GM12875 (cell line): ENCODE results near the gene XRCC4.

Experiments used
- H3K4me3 ChIP-seq: one replicate; pipeline ENCODE4 v1.5.1; 2011; ENCODE audit warnings: low read depth, low read length, control low read depth
- TF ChIP-seq, protein P1 (sequence below): IDR thresholded peaks from 2 replicates; pipeline ENCODE4 v1.5.1; 2011; ENCODE audit warnings: low read depth, mild to moderate bottlenecking, control low read depth, inconsistent platforms, low read length, moderate library complexity, borderline replicate concordance; ENCODE audit not compliant: insufficient read depth

XRCC4 gene

DNA sequence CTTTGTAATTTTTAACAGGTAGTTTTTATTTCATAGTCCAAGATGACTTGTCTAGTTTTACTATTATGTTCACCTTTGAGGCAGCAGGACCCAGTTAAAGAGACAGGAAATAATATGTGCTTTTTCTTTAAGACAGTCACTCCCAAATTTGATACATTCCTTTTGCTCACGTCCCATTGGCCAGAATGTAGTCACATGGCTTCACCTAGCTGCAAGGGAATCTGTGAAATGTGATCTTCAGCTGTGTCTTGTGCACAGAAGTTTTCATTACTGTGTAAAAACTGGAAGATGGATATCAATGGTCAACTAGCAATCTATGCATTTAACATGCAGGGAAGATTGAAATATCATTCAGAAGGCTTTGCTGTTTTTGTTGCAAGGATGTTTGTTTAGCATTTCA lies 41.1 kb downstream of the XRCC4 start:
- no peak overlapping the region for H3K4me3 ChIP-seq
- TF ChIP-seq, protein P1, sequence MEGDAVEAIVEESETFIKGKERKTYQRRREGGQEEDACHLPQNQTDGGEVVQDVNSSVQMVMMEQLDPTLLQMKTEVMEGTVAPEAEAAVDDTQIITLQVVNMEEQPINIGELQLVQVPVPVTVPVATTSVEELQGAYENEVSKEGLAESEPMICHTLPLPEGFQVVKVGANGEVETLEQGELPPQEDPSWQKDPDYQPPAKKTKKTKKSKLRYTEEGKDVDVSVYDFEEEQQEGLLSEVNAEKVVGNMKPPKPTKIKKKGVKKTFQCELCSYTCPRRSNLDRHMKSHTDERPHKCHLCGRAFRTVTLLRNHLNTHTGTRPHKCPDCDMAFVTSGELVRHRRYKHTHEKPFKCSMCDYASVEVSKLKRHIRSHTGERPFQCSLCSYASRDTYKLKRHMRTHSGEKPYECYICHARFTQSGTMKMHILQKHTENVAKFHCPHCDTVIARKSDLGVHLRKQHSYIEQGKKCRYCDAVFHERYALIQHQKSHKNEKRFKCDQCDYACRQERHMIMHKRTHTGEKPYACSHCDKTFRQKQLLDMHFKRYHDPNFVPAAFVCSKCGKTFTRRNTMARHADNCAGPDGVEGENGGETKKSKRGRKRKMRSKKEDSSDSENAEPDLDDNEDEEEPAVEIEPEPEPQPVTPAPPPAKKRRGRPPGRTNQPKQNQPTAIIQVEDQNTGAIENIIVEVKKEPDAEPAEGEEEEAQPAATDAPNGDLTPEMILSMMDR, result no peak

DNA sequence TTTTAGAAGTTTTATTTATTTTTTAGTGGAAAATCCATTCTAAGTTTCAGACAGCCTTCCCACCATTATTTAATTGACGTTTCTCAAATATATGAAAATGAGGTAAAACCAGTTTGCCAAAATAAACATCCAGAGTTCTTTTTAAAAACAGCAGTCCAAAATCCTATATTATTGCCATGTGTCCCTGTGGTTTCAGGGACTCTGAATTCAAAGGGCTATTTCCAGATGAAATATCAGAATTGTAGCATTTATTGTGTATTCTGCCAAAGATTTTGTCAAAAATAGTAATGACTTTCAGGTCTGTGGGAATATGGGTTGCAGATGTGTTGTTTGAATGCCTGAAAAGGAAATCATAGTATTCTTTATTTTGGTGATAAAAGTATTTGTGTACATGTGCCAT lies 41.6 kb downstream of the XRCC4 start:
- H3K4me3 ChIP-seq, result no peak overlapping the region
- TF ChIP-seq, protein P1, result no peak

DNA sequence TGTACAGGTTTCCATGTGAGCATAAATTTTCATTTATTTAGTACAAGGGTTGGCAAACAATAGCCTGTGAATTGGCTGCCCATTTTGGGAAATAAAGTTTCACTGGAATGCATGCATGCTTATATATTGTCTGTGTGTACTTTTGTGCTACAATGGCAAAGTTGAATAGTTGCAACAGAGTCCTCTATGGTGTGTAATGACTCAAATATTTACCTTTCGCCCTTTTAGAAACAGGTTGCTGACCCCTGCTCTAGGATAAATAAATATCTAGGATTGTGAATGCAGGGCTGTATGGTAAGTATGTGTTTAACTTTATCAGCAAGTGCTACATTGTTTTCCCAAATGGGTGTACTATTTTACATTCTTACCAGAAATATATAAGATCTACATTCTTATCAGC lies 47.2 kb downstream of the XRCC4 start:
- TF ChIP-seq, protein P1, result no peak
- H3K4me3 ChIP-seq, result no peak overlapping the region

DNA sequence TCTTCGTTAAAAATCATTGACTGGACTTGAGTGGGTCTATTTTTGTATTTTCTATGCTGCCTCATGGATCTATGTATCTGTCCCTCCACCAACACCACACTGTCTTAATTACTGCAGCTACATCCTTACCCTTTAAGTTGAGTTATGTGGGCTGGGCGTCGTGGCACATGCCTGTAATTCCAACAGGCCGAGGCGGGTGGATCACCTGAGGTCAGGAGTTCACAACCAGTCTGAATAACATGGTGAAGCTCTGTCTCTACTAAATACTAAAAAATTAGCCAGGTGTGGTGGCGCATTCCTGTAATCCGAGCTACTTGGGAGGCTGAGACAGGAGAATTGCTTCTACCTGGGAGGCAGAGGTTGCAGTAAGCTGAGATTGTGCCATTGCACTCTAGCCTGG lies 48.2 kb downstream of the XRCC4 start:
- no peak overlapping the region for H3K4me3 ChIP-seq
- TF ChIP-seq, protein P1, result no peak

DNA sequence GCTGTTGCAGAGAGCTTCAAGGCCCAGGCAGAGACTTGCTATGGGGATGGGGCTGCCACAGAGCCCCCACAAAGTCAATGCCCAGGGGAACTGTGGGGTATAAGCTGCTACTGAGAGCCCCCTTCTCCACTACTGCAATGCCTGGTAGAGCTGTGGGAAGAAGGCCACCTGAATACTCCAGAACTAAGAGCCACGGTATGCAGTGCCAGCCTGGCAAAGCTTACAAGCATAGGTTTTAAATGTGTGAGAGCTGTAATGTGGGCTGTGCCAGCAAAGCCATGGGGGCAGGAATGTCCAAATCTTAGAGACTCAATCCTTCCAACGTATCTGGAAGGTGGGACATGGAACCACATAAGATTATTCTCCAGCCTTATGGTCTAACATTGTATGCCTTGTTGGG lies 49.2 kb downstream of the XRCC4 start:
- TF ChIP-seq, protein P1, result no peak
- no peak overlapping the region for H3K4me3 ChIP-seq

DNA sequence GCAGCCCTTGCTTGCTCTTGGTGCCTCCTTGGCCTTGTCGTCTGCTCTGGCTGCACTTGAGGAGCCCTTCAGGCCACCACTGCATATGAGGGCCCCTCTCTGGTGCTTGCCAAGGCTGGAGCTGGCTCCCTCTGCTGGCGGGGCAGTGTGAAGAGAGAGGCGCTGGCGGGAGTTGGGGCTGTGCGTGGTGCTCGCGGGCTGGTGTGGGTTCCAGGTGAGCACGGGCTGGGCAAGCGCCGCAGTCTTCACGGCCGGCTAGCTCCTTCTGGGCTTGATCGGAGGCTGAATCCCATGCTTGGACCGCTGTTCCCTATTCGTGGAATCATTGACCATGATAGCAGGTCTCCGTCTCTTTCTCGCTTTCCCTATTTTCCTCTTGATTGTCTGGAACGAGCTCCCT lies 56.5 kb downstream of the XRCC4 start:
- TF ChIP-seq, protein P1, result no peak
- no peak overlapping the region for H3K4me3 ChIP-seq

DNA sequence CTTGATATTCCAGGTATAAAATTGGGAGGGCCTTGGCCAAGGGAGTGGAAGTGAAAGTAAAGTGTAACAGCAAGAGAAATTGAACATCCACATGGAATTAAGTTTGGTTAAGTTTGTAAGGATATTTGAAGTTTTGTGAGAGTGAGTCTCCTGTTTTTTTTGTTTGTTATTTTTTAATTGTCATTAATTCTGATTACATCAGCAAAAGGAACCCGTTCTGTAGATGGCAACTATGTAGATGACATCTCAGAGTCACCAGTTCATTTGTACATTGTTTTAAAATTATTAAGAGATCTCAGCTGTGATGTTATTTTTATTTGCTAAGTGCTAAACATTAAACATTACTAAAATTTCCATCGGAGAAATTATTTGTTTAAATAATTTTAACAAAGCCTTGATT lies 65.2 kb downstream of the XRCC4 start:
- TF ChIP-seq, protein P1, result no peak
- no peak overlapping the region for H3K4me3 ChIP-seq
